Adrenal gland (tissue), 5 donors: ENCODE results near the gene CLDN3.

Source experiments
- POLR2A ChIP-seq, 2 donors: fragments of 450-650 bp; IDR thresholded peaks; one replicate each; pipeline ENCODE4 v1.6.1; 2017; ENCODE audit warnings: antibody characterized with exemption in 2 of 2, mild to moderate bottlenecking in 2 of 2, moderate library complexity in 1 of 2
- TF ChIP-seq, protein P1 (sequence below), 6 experiments: fragments of 450-650 bp in 4 of 6; fragments of 200-600 bp in 2 of 6; sonication (generic) in 1 of 6; IDR thresholded peaks; 1 replicate in 5 of 6; 2 replicates in 1 of 6; pipeline versions ENCODE4 v1.5.1 to v1.8.0; 2016 to 2021; ENCODE audit warnings: antibody characterized with exemption in 6 of 6, mild to moderate bottlenecking in 2 of 6, moderate library complexity in 1 of 6
- donor health status: DM: no; HTN: no; CAD: no.

DNA sequence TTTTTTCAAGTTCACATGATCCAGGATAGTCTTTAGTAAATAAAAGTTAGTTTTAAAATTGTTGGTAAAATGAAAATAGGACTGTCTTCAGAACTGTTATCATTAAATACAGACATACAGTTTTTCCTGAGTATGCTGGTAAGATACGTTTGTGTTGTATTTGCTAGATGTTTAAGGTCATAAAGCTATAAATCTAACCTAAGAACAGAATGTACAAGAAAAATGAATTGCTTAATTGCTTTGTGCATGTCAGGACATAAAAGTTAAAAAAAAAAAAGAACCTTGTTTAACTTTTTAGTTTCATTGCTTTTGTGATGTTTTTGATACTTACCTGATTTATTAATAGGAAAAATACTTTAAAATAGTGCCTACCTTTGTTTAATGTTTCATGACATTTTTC lies 31.5 kb upstream of the CLDN3 start:
- TF ChIP-seq, protein P1, sequence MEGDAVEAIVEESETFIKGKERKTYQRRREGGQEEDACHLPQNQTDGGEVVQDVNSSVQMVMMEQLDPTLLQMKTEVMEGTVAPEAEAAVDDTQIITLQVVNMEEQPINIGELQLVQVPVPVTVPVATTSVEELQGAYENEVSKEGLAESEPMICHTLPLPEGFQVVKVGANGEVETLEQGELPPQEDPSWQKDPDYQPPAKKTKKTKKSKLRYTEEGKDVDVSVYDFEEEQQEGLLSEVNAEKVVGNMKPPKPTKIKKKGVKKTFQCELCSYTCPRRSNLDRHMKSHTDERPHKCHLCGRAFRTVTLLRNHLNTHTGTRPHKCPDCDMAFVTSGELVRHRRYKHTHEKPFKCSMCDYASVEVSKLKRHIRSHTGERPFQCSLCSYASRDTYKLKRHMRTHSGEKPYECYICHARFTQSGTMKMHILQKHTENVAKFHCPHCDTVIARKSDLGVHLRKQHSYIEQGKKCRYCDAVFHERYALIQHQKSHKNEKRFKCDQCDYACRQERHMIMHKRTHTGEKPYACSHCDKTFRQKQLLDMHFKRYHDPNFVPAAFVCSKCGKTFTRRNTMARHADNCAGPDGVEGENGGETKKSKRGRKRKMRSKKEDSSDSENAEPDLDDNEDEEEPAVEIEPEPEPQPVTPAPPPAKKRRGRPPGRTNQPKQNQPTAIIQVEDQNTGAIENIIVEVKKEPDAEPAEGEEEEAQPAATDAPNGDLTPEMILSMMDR (IDR thresholded peaks at IDR 0.05), result no peak
- no peak for TF ChIP-seq POLR2A (IDR thresholded peaks at IDR 0.05)
